Brain microvascular endothelial cell (primary cell): ENCODE measurements around the gene SLC26A1.

Experiments used
- DNase-seq: peaks from one replicate; pipeline ENCODE4 v3.0.0-alpha.2; 2020
- H3K27ac ChIP-seq: fragments of 250-450 bp; sonication (Bioruptor Pico); 2 replicates; pipeline ENCODE4 v1.5.1; 2020; ENCODE audit warnings: mild to moderate bottlenecking, moderate library complexity
- H3K27me3 ChIP-seq: fragments of 250-450 bp; sonication (Bioruptor Pico); replicated peaks from 2 replicates; pipeline ENCODE4 v1.5.1; 2020; ENCODE audit warnings: mild to moderate bottlenecking
- H3K36me3 ChIP-seq: fragments of 250-450 bp; sonication (Bioruptor Pico); replicated peaks from 2 replicates; pipeline ENCODE4 v1.5.1; 2020; ENCODE audit warnings: mild to moderate bottlenecking
- H3K4me3 ChIP-seq: 2 replicates; pipeline ENCODE4 v1.5.1; 2011; ENCODE audit warnings: low read depth, mild to moderate bottlenecking, control low read depth, low read length, moderate library complexity
- in situ Hi-C: cut with HindIII; loops from 2 replicates; pipeline ENCODE4 v1.10.0; 2017; ENCODE audit warnings: low sequenced_read_pairs, low pct_ligation_motif_present
- TF ChIP-seq, protein P1 (sequence below): IDR thresholded peaks from 2 replicates; pipeline ENCODE4 v1.5.1; 2011; ENCODE audit warnings: low read depth, mild to moderate bottlenecking, moderate library complexity, low read length, control low read depth, inconsistent platforms; ENCODE audit errors: missing control alignments

SLC26A1 gene

GRCh38 chr4:1040344-1041146 is 47.3 kb upstream of the SLC26A1 start:
- in situ Hi-C loops, result no loop called here
- TF ChIP-seq, protein P1, sequence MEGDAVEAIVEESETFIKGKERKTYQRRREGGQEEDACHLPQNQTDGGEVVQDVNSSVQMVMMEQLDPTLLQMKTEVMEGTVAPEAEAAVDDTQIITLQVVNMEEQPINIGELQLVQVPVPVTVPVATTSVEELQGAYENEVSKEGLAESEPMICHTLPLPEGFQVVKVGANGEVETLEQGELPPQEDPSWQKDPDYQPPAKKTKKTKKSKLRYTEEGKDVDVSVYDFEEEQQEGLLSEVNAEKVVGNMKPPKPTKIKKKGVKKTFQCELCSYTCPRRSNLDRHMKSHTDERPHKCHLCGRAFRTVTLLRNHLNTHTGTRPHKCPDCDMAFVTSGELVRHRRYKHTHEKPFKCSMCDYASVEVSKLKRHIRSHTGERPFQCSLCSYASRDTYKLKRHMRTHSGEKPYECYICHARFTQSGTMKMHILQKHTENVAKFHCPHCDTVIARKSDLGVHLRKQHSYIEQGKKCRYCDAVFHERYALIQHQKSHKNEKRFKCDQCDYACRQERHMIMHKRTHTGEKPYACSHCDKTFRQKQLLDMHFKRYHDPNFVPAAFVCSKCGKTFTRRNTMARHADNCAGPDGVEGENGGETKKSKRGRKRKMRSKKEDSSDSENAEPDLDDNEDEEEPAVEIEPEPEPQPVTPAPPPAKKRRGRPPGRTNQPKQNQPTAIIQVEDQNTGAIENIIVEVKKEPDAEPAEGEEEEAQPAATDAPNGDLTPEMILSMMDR, result no peak

GRCh38 chr4:1039493-1040343 is 46.5 kb upstream of the SLC26A1 start:
- no peak overlapping the region for H3K27ac ChIP-seq
- TF ChIP-seq, protein P1, result no peak
- no peaks in the 10 kb centered on the region for H3K36me3 ChIP-seq
- no peak overlapping the region for H3K4me3 ChIP-seq
- DNase-seq, result peak; percentile 28
- in situ Hi-C loops, result no loop called here
- H3K27me3 ChIP-seq, result no peaks in the 10 kb centered on the region

More at GRCh38 chr4:1040344-1041146, 47.3 kb upstream of the SLC26A1 start:
- Histone ChIP-seq H3K36me3 (no peaks in the 10 kb centered on the region), H3K27ac (no peak overlapping the region), H3K27me3 (no peaks in the 10 kb centered on the region), H3K4me3 (no peak overlapping the region)
- DNase-seq, result no peak

DNA sequence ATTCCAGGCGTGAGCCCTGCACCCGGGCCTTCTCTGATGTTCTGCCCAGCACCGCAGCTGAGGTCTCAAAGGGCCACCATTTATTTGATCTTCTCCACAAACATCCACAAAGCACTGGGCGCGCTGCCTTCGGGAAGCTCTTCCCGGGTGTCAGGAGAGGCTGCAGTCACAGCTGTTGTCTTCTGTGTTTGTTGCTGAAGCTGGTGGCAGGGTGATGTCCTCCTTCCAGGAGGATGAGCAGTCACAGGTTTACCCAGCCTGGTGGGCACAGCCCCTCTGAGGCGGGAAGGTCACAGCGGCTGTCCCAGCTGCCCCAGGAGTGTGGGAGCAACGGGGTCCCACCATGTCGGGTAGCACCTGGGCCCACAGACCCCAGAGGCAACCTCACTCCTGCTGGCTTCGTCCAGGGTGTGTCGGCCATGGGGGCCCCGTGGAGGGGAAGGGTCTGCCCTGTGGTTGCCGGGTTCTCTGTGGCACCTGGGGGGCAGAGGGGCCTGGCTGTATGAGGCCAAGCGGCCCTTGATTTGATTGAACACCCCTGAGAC is 45.8 kb upstream of the SLC26A1 start:
- no peak overlapping the region for H3K4me3 ChIP-seq
- H3K27me3 ChIP-seq, result no peaks in the 10 kb centered on the region
- no peak overlapping the region for H3K27ac ChIP-seq
- in situ Hi-C loops, result no loop called here
- no peak for DNase-seq
- no peaks in the 10 kb centered on the region for H3K36me3 ChIP-seq
- TF ChIP-seq, protein P1, result no peak

DNA sequence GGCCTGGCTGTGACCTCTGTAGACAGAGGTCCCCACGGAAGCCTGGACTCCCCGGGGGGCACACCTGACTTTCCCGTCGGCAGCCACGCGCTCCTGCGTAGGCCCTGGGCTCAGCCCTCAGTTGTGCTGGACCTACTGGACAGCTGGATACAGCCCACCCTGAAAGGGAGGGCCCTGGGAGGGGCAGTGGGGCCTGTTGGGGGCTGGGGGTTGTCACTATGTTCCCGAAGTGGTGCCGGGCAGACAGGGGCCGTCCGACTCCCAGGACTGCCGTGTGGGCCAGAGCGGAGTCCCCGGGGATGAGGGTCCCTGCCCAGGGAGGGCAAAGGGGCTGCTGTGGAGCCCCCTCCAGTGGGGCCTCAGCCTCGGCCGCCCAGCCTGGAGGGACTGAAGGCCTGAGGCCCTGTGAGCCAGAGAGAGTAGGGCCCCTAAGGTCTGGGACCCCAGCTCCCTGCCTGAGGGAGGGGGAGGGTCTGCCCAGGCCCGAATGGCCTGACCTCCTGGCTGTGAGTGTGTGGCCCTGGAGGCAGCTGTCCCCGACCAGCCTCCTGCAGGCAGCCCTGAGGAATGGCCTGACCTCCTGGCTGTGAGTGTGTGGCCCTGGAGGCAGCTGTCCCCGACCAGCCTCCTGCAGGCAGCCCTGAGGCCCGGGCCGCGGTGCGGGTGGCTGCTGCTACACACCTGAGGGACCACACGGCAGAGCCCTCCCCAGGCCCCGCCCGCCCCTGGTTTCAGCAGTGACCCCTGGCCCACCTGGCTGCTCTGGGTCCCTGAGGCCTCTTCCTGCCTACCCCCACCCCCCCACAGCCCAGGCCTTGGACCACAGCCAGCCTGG is 44.0 kb upstream of the SLC26A1 start:
- in situ Hi-C loops, result no loop called here
- no peak for DNase-seq
- Histone ChIP-seq H3K4me3 (no peak overlapping the region), H3K36me3 (no peaks in the 10 kb centered on the region), H3K27ac (no peak overlapping the region), H3K27me3 (no peaks in the 10 kb centered on the region)
- TF ChIP-seq, protein P1, result no peak

DNA sequence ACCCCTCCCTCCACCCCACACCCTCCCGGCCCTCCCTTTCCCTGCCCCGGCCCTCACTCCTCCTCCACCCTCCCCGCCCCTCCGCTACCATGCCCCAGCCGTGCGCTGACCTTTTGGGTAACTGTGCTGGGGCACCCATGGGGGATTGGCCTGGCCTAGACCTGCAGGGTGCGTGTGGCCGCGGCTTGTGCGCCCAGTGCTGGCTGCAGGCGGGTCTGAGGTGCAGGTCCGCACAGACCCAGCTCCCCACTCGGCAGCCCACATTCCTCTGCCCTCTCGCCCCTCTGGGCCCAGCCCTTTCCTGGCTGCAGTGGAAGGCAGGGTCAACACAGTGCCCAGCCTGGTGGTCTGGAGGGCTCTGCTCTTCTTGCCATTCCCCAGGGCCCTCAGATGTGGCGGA is 42.9 kb upstream of the SLC26A1 start:
- Histone ChIP-seq H3K27ac (no peak overlapping the region), H3K4me3 (no peak overlapping the region), H3K27me3 (no peaks in the 10 kb centered on the region), H3K36me3 (no peaks in the 10 kb centered on the region)
- in situ Hi-C loops, result no loop called here
- no peak for DNase-seq
- TF ChIP-seq, protein P1, result no peak
